Measurements from ENCODE around the gene CDYL. TPM values are rescaled to one million over a fixed set of nuclear protein-coding genes. Genes with fewer than 3 reads are reported as not detected.

CDYL gene
- polyA plus RNA-seq, 3 donors = 2.9 to 21.2 (median 4.2) TPM

- H3K79me2 ChIP-seq (ENCODE audit: insufficient read depth, low read length) = peaks cover 97% of the 10 kb centered on the region
- whole genome bisulfite sequencing (ENCODE audit: insufficient coverage) = 63% methylated on average over 5 of the region's 7 CpGs
- Mint-ChIP-seq H3K27me3 (ENCODE audit: low read depth in 3 of 3) (peaks cover 0 to 2% (median 0%) of the 10 kb centered on the region in 3 donors), H3K9me3 (peaks cover 0 to 11% (median 4%) of the 10 kb centered on the region in 7 donors), H3K4me3 (peak overlapping the region in 1 of 2 donors; percentile 7), H3K36me3 (peaks cover 7 to 9% of the 10 kb centered on the region in 2 donors), H3K4me1 (peaks cover 50% of the 10 kb centered on the region), H3K27ac (no peak overlapping the region)
- peak; percentile 32 for TF ChIP-seq CTCF (IDR thresholded peaks at IDR 0.05)
- H2AFZ ChIP-seq (ENCODE audit: insufficient read depth, low read depth, low read length, poor library complexity, severe bottlenecking) = no peak overlapping the region
- H4K20me1 ChIP-seq (ENCODE audit: insufficient read depth, low read length) = peaks cover 96% of the 10 kb centered on the region
- peaks cover 6 to 12% of the 10 kb centered on the region in 2 donors for H3K4me1 ChIP-seq (ENCODE audit: control insufficient read depth in 1 of 2, insufficient read depth in 2 of 2, low read length in 2 of 2)
- no peak overlapping the region for H3K4me2 ChIP-seq (replicated peaks; ENCODE audit: extremely low read depth, low read length, poor library complexity, severe bottlenecking)
- no peaks in the 10 kb centered on the region for H3K27me3 ChIP-seq (ENCODE audit: control insufficient read depth in 2 of 2, insufficient read depth in 2 of 2, low read length in 2 of 2)
- DNase-seq = no peak
- H3K36me3 ChIP-seq (replicated peaks in 1 of 2; ENCODE audit: control insufficient read depth in 1 of 2, insufficient read depth in 2 of 2, low read length in 2 of 2) = no peaks in the 10 kb centered on the region
- no peak overlapping the region for H3K4me3 ChIP-seq (replicated peaks in 1 of 3; ENCODE audit: low read depth in 2 of 3, low read length in 3 of 3)
- no peaks in the 10 kb centered on the region for H3K9me3 ChIP-seq (replicated peaks in 1 of 2; ENCODE audit: control insufficient read depth in 1 of 2, insufficient read depth in 1 of 2, low read length in 2 of 2)
- intact Hi-C loops (cut with micrococcal nuclease) = no loop called here
- no peak overlapping the region for H3K27ac ChIP-seq (ENCODE audit: low read depth in 1 of 2, low read length in 2 of 2)
- no peak overlapping the region for H3K9ac ChIP-seq (ENCODE audit: insufficient read depth, low read length, poor library complexity, severe bottlenecking)
These were observed 30.1 kb downstream of the CDYL start for GRCh38 chr6:4806337-4806725.

GRCh38 chr6:4806791-4807190 lies 30.6 kb downstream of the CDYL start:
- no peak overlapping the region for H3K9ac ChIP-seq (ENCODE audit: insufficient read depth, low read length, poor library complexity, severe bottlenecking)
- Mint-ChIP-seq H3K27ac (peak overlapping the region in 1 of 7 donors; percentile 2), H3K9me3 (peaks cover 0 to 11% (median 4%) of the 10 kb centered on the region in 7 donors), H3K27me3 (ENCODE audit: low read depth in 3 of 3) (peaks cover 0 to 2% (median 0%) of the 10 kb centered on the region in 3 donors), H3K4me3 (no peak overlapping the region), H3K4me1 (peaks cover 50% of the 10 kb centered on the region), H3K36me3 (peaks cover 7 to 9% of the 10 kb centered on the region in 2 donors)
- WGBS (ENCODE audit: insufficient coverage) = 89% methylated on average over 8 of the region's 9 CpGs
- H3K4me1 ChIP-seq (ENCODE audit: control insufficient read depth in 1 of 2, insufficient read depth in 2 of 2, low read length in 2 of 2) = peaks cover 8 to 16% of the 10 kb centered on the region in 2 donors
- peaks cover 96% of the 10 kb centered on the region for H4K20me1 ChIP-seq (ENCODE audit: insufficient read depth, low read length)
- H3K27me3 ChIP-seq (ENCODE audit: control insufficient read depth in 2 of 2, insufficient read depth in 2 of 2, low read length in 2 of 2) = no peaks in the 10 kb centered on the region
- no peak overlapping the region for H3K4me3 ChIP-seq (replicated peaks in 1 of 3; ENCODE audit: low read depth in 2 of 3, low read length in 3 of 3)
- H2AFZ ChIP-seq (ENCODE audit: insufficient read depth, low read depth, low read length, poor library complexity, severe bottlenecking) = no peak overlapping the region
- no peak overlapping the region for H3K27ac ChIP-seq (ENCODE audit: low read depth in 1 of 2, low read length in 2 of 2)
- H3K9me3 ChIP-seq (replicated peaks in 1 of 2; ENCODE audit: control insufficient read depth in 1 of 2, insufficient read depth in 1 of 2, low read length in 2 of 2) = no peaks in the 10 kb centered on the region
- no peak for TF ChIP-seq CTCF (IDR thresholded peaks at IDR 0.05)
- intact Hi-C loops (cut with micrococcal nuclease) = no loop called here
- peaks cover 97% of the 10 kb centered on the region for H3K79me2 ChIP-seq (ENCODE audit: insufficient read depth, low read length)
- no peaks in the 10 kb centered on the region for H3K36me3 ChIP-seq (replicated peaks in 1 of 2; ENCODE audit: control insufficient read depth in 1 of 2, insufficient read depth in 2 of 2, low read length in 2 of 2)
- H3K4me2 ChIP-seq (replicated peaks; ENCODE audit: extremely low read depth, low read length, poor library complexity, severe bottlenecking) = no peak overlapping the region
- DNase-seq = no peak
